DND-41 (cell line): ENCODE measurements around the gene NT5C.
"Not testable (repeated sequence)": the region's sequence is repeated elsewhere in the genome, so short reads cannot be mapped to it uniquely, and the experiment has no call there.

Experiments
- ATAC-seq: fragments of 200-7000 bp; cut with Tn5 transposase; 3 replicates; pipeline ENCODE4 v1.9.1; 2021; ENCODE audit warnings: low read depth; ENCODE audit not compliant: insufficient read depth
- DNase-seq: peaks from one replicate; pipeline ENCODE4 v3.0.0-alpha.2; 2020
- H2AFZ ChIP-seq: 2 replicates; pipeline ENCODE4 v1.6.0; 2012; ENCODE audit warnings: low read depth, low read length
- H3K27ac ChIP-seq: 2 replicates; pipeline ENCODE4 v1.5.1; 2012; ENCODE audit warnings: low read length, inconsistent platforms
- H3K27me3 ChIP-seq: fragments of 200-600 bp; sonication (generic); 2 replicates; pipeline ENCODE4 v1.6.0; 2012; ENCODE audit warnings: low read length, mild to moderate bottlenecking, inconsistent platforms; ENCODE audit not compliant: insufficient read depth, poor library complexity
- H3K36me3 ChIP-seq: 2 replicates; pipeline ENCODE4 v1.5.1; 2012; ENCODE audit warnings: low read length, inconsistent platforms; ENCODE audit not compliant: insufficient read depth
- H3K4me1 ChIP-seq: 2 replicates; pipeline ENCODE4 v1.5.1; 2012; ENCODE audit warnings: mild to moderate bottlenecking, low read length; ENCODE audit not compliant: insufficient read depth
- H3K4me2 ChIP-seq: 2 replicates; pipeline ENCODE4 v1.6.0; 2012; ENCODE audit warnings: mild to moderate bottlenecking, moderate library complexity, low read length, inconsistent platforms; ENCODE audit not compliant: insufficient read depth
- H3K4me3 ChIP-seq, 2 experiments: fragments of 200-600 bp in 1 of 2; shearing (Covaris generic) in 1 of 2; 2 replicates each; pipeline ENCODE4 v1.5.1; 2012 to 2016; ENCODE audit warnings: inconsistent platforms in 2 of 2, low read length in 2 of 2, mild to moderate bottlenecking in 2 of 2, low read depth in 1 of 2, moderate library complexity in 1 of 2
- H3K79me2 ChIP-seq: 2 replicates; pipeline ENCODE4 v1.6.0; 2012; ENCODE audit warnings: low read length, inconsistent platforms; ENCODE audit not compliant: insufficient read depth
- H3K9ac ChIP-seq: 2 replicates; pipeline ENCODE4 v1.6.0; 2012; ENCODE audit warnings: low read depth, mild to moderate bottlenecking, inconsistent platforms, low read length, moderate library complexity
- H3K9me3 ChIP-seq: 2 replicates; pipeline ENCODE4 v1.5.1; 2012; ENCODE audit warnings: low read length, moderate library complexity, mild to moderate bottlenecking, inconsistent platforms; ENCODE audit not compliant: insufficient read depth, severe bottlenecking
- H4K20me1 ChIP-seq: 2 replicates; pipeline ENCODE4 v1.6.0; 2012; ENCODE audit warnings: low read length; ENCODE audit not compliant: insufficient read depth
- CTCF ChIP-seq: IDR thresholded peaks from 2 replicates; pipeline ENCODE4 v1.5.1; 2012; ENCODE audit warnings: borderline replicate concordance, low read length, moderate library complexity, mild to moderate bottlenecking; ENCODE audit not compliant: poor library complexity, severe bottlenecking; ENCODE audit errors: extremely low read depth
- EZH2 ChIP-seq: IDR thresholded peaks from 3 replicates; pipeline ENCODE4 v1.6.1; 2012; ENCODE audit warnings: borderline replicate concordance, low read depth, mild to moderate bottlenecking, moderate library complexity, low read length, inconsistent platforms; ENCODE audit not compliant: severe bottlenecking

NT5C gene

GRCh38 chr17:75128694-75129505 lies 2.6 kb downstream of the NT5C start:
- TF ChIP-seq EZH2 (no peak), CTCF (no peak)
- H3K4me1 ChIP-seq, result peaks cover 34% of the 10 kb centered on the region
- no peak overlapping the region for H3K4me3 ChIP-seq
- no peak overlapping the region for H3K27ac ChIP-seq
- H2AFZ ChIP-seq, result no peak overlapping the region
- no peak for ATAC-seq
- H3K27me3 ChIP-seq, result no peaks in the 10 kb centered on the region
- no peak for DNase-seq
- no peaks in the 10 kb centered on the region for H3K9me3 ChIP-seq
- H3K9ac ChIP-seq, result no peak overlapping the region
- H3K36me3 ChIP-seq, result peaks cover 33% of the 10 kb centered on the region
- peaks cover 16% of the 10 kb centered on the region for H4K20me1 ChIP-seq
- peaks cover 32% of the 10 kb centered on the region for H3K79me2 ChIP-seq
- H3K4me2 ChIP-seq, result no peak overlapping the region

GRCh38 chr17:75127936-75128335 lies 3.6 kb downstream of the NT5C start:
- H3K9me3 ChIP-seq, H3K9ac ChIP-seq, H3K27ac ChIP-seq, H3K4me3 ChIP-seq, H2AFZ ChIP-seq, H3K4me2 ChIP-seq, H3K27me3 ChIP-seq, DNase-seq, ATAC-seq: not testable (repeated sequence)
- H3K4me1 ChIP-seq, result peaks cover 29% of the 10 kb centered on the region
- peaks cover 16% of the 10 kb centered on the region for H4K20me1 ChIP-seq
- H3K36me3 ChIP-seq, result peaks cover 33% of the 10 kb centered on the region
- H3K79me2 ChIP-seq, result peaks cover 32% of the 10 kb centered on the region

GRCh38 chr17:75126954-75127353 lies 4.6 kb downstream of the NT5C start:
- Histone ChIP-seq H4K20me1 (peaks cover 16% of the 10 kb centered on the region), H2AFZ (no peak overlapping the region), H3K4me1 (peaks cover 20% of the 10 kb centered on the region), H3K9me3 (no peaks in the 10 kb centered on the region), H3K4me3 (no peak overlapping the region), H3K27me3 (no peaks in the 10 kb centered on the region), H3K27ac (no peak overlapping the region), H3K79me2 (peaks cover 31% of the 10 kb centered on the region), H3K9ac (no peak overlapping the region), H3K4me2 (no peak overlapping the region), H3K36me3 (peaks cover 33% of the 10 kb centered on the region)
- ATAC-seq (no peak), DNase-seq (no peak)
- TF ChIP-seq CTCF, result no peak
- TF ChIP-seq EZH2, result no peak

GRCh38 chr17:75125984-75126383 lies 5.6 kb downstream of the NT5C start:
- ATAC-seq (no peak), DNase-seq (no peak)
- TF ChIP-seq CTCF (no peak), EZH2 (no peak)
- H3K27me3 ChIP-seq, result no peaks in the 10 kb centered on the region
- no peak overlapping the region for H3K4me2 ChIP-seq
- no peak overlapping the region for H2AFZ ChIP-seq
- H3K9ac ChIP-seq, result no peak overlapping the region
- H4K20me1 ChIP-seq, result peaks cover 16% of the 10 kb centered on the region
- H3K4me3 ChIP-seq, result no peak overlapping the region
- H3K36me3 ChIP-seq, result peaks cover 33% of the 10 kb centered on the region
- no peaks in the 10 kb centered on the region for H3K9me3 ChIP-seq
- no peak overlapping the region for H3K27ac ChIP-seq
- peaks cover 16% of the 10 kb centered on the region for H3K4me1 ChIP-seq
- H3K79me2 ChIP-seq, result peaks cover 22% of the 10 kb centered on the region
